ENCODE data around the gene PLLP. TPM values are rescaled to one million over a fixed set of nuclear protein-coding genes. Genes with fewer than 3 reads are reported as not detected.
A peak's percentile ranks its signal among the peaks of the same experiment; 100 is the strongest.

Gene PLLP
- total RNA-seq, 4 donors from 2014 or later = 9.0 to 49.1 (median 12.2) TPM

GRCh38 chr16:57244767-57245471, 39.6 kb downstream of the PLLP start, which contains the start of gene ARL2BP:
TSS of gene ARL2BP (plus strand) at chr16:57245259. CDS start at chr16:57245368, 109 bp downstream.
- TF ChIP-seq CTCF (IDR thresholded peaks at IDR 0.05) = no peak
- ATAC-seq (ENCODE audit: low FRiP score) = peak; percentile 99
- peak; percentile 89 for DNase-seq (ENCODE audit: low spot score)

- peak; percentile 65 for ATAC-seq (ENCODE audit: low FRiP score)
- DNase-seq (ENCODE audit: low spot score) = no peak
- TF ChIP-seq CTCF (IDR thresholded peaks at IDR 0.05) = no peak
Observed at GRCh38 chr16:57244463-57244766, 40.1 kb downstream of the PLLP start.

- no peak for TF ChIP-seq CTCF (IDR thresholded peaks at IDR 0.05)
- no peak for DNase-seq (ENCODE audit: low spot score)
- ATAC-seq (ENCODE audit: low FRiP score) = no peak
Observed at GRCh38 chr16:57242650-57243049, 41.8 kb downstream of the PLLP start.

- no peak for TF ChIP-seq CTCF (IDR thresholded peaks at IDR 0.05)
- ATAC-seq (ENCODE audit: low FRiP score) = no peak
Observed at GRCh38 chr16:57240851-57241250, 43.6 kb downstream of the PLLP start.

GRCh38 chr16:57239107-57239506, 45.4 kb downstream of the PLLP start:
- DNase-seq (ENCODE audit: low spot score) = no peak

More at GRCh38 chr16:57240851-57241250, 43.6 kb downstream of the PLLP start:
- no peak for DNase-seq (ENCODE audit: low spot score)

GRCh38 chr16:57238682-57239081, 45.8 kb downstream of the PLLP start:
- DNase-seq (ENCODE audit: low spot score) (no peak), ATAC-seq (ENCODE audit: low FRiP score) (no peak)
- no peak for TF ChIP-seq CTCF (IDR thresholded peaks at IDR 0.05)

More at GRCh38 chr16:57239107-57239506, 45.4 kb downstream of the PLLP start:
- no peak for TF ChIP-seq CTCF (IDR thresholded peaks at IDR 0.05)
- no peak for ATAC-seq (ENCODE audit: low FRiP score)

- no peak for ATAC-seq (ENCODE audit: low FRiP score)
- no peak for DNase-seq (ENCODE audit: low spot score)
- no peak for TF ChIP-seq CTCF (IDR thresholded peaks at IDR 0.05)
Observed at GRCh38 chr16:57236022-57236350, 48.5 kb downstream of the PLLP start.

Measured in omental fat pad (tissue), 4 donors.